OCI-LY7 (cell line): ENCODE measurements around the gene HRCT1. TPM values are rescaled to one million over a fixed set of nuclear protein-coding genes. Genes with fewer than 3 reads are reported as not detected.

ENCODE experiments used
- BruUV-seq: library from RNA; stranded (reverse); fragments of 400-500 nt; replicated peaks from 2 replicates; lab custom pipeline; 2021; lab: Mats Ljungman, UMichigan
- CTCF ChIA-PET: fragments of 300-600 bp; sonication (Branson Sonifier 250); formaldehyde crosslinking; loops from one replicate; lab custom pipeline; 2022; ENCODE audit warnings: antibody characterized with exemption; ENCODE audit not compliant: unreplicated experiment; lab: Charles Lee
- POLR2A ChIA-PET: fragments of 300-600 bp; sonication (Branson Sonifier 250); formaldehyde crosslinking; loops from one replicate; lab custom pipeline; 2022; ENCODE audit warnings: antibody characterized with exemption; lab: Charles Lee
- DNase-seq: peaks from one replicate; pipeline ENCODE4 v3.0.0-alpha.2; 2015; ENCODE audit warnings: low spot score
- H2AFZ ChIP-seq: fragments of 200-600 bp; sonication (generic), shearing (Covaris generic); 2 replicates; pipeline ENCODE4 v1.6.1; 2014; ENCODE audit warnings: mild to moderate bottlenecking, antibody characterized with exemption, low read length, moderate library complexity
- H3K27ac ChIP-seq: fragments of 200-600 bp; sonication (generic); 2 replicates; pipeline ENCODE4 v1.5.1; 2014; ENCODE audit warnings: mixed run types, low read depth, mild to moderate bottlenecking, moderate library complexity, low read length, inconsistent platforms; ENCODE audit not compliant: poor library complexity, severe bottlenecking
- H3K36me3 ChIP-seq: fragments of 200-600 bp; sonication (generic); 2 replicates; pipeline ENCODE4 v1.6.1; 2014; ENCODE audit warnings: mild to moderate bottlenecking, antibody characterized with exemption, low read length, moderate library complexity, mixed read lengths; ENCODE audit not compliant: insufficient read depth
- H3K4me1 ChIP-seq: fragments of 200-600 bp; sonication (generic); 2 replicates; pipeline ENCODE4 v1.5.1; 2014; ENCODE audit warnings: mild to moderate bottlenecking, low read length; ENCODE audit not compliant: insufficient read depth, poor library complexity, severe bottlenecking
- H3K4me2 ChIP-seq: fragments of 200-600 bp; sonication (generic); 2 replicates; pipeline ENCODE4 v1.6.1; 2014; ENCODE audit warnings: mild to moderate bottlenecking, low read length
- H3K4me3 ChIP-seq: fragments of 200-600 bp; sonication (generic); 2 replicates; pipeline ENCODE4 v1.5.1; 2014; ENCODE audit warnings: mild to moderate bottlenecking, low read depth, low read length; ENCODE audit not compliant: poor library complexity, severe bottlenecking
- H3K79me2 ChIP-seq: fragments of 200-600 bp; sonication (generic); 2 replicates; pipeline ENCODE4 v1.6.1; 2016; ENCODE audit warnings: low read depth, mild to moderate bottlenecking, low read length, moderate library complexity, mixed read lengths; ENCODE audit not compliant: insufficient read depth
- H3K9me2 ChIP-seq: fragments of 200-600 bp; sonication (generic); 2 replicates; pipeline ENCODE4 v1.6.1; 2016; ENCODE audit warnings: mild to moderate bottlenecking, low read length, mixed read lengths; ENCODE audit not compliant: insufficient read depth
- H3K9me3 ChIP-seq: fragments of 200-600 bp; sonication (generic); 2 replicates; pipeline ENCODE4 v1.6.1; 2014; ENCODE audit warnings: mild to moderate bottlenecking, mixed run types, low read length, mixed read lengths
- H4K20me1 ChIP-seq: fragments of 200-600 bp; sonication (generic); 2 replicates; pipeline ENCODE4 v1.6.1; 2014; ENCODE audit warnings: mild to moderate bottlenecking, antibody characterized with exemption, low read length, moderate library complexity, mixed read lengths; ENCODE audit not compliant: insufficient read depth
- EZH2phosphoT487 ChIP-seq: fragments of 200-600 bp; sonication (generic); IDR thresholded peaks from 2 replicates; pipeline ENCODE4 v1.6.1; 2018; ENCODE audit warnings: low read depth, borderline replicate concordance, mild to moderate bottlenecking, mixed run types, antibody characterized with exemption, low read length, moderate library complexity, mixed read lengths
- intact Hi-C: fragments of 100-400 bp; cut with micrococcal nuclease; formaldehyde crosslinking; loops from one replicate; pipeline ENCODE4 v1.10.0; 2022; ENCODE audit not compliant: unreplicated experiment
- total RNA-seq, 2 experiments: library from RNA; depleted of rRNA in 1 of 2; stranded (reverse); fragments of >200 nt in 1 of 2; shearing (Covaris generic) in 1 of 2; gene quantifications; 2 replicates each; pipeline ENCODE4 v1.2.3, GENCODE V29; 2014 to 2022
- TF ChIP-seq, protein P1 (sequence below): fragments of 200-600 bp; sonication (generic); conservative IDR thresholded peaks from 2 replicates; pipeline ENCODE4 v1.5.1; 2014; ENCODE audit warnings: mild to moderate bottlenecking, antibody characterized with exemption, low read length, moderate library complexity, mixed read lengths

The HRCT1 gene
- total RNA-seq, 2 experiments from 2014 or later = not detected

- no peaks in the 10 kb centered on the region for H4K20me1 ChIP-seq
- peaks cover 8% of the 10 kb centered on the region for H3K4me1 ChIP-seq
- ChIA-PET CTCF (no interaction called here), POLR2A (no interaction called here)
- H3K4me3 ChIP-seq = no peak overlapping the region
- H3K79me2 ChIP-seq = no peaks in the 10 kb centered on the region
- no peaks in the 10 kb centered on the region for H3K9me2 ChIP-seq
- H3K36me3 ChIP-seq = no peaks in the 10 kb centered on the region
- no peak for DNase-seq
- no peak overlapping the region for H3K4me2 ChIP-seq
- H2AFZ ChIP-seq = no peak overlapping the region
- no peaks in the 10 kb centered on the region for H3K9me3 ChIP-seq
- intact Hi-C loops = no loop called here
- BruUV-seq = no TSS peak
- H3K27ac ChIP-seq = no peak overlapping the region
- TF ChIP-seq EZH2phosphoT487 = no peak
- TF ChIP-seq, protein P1, sequence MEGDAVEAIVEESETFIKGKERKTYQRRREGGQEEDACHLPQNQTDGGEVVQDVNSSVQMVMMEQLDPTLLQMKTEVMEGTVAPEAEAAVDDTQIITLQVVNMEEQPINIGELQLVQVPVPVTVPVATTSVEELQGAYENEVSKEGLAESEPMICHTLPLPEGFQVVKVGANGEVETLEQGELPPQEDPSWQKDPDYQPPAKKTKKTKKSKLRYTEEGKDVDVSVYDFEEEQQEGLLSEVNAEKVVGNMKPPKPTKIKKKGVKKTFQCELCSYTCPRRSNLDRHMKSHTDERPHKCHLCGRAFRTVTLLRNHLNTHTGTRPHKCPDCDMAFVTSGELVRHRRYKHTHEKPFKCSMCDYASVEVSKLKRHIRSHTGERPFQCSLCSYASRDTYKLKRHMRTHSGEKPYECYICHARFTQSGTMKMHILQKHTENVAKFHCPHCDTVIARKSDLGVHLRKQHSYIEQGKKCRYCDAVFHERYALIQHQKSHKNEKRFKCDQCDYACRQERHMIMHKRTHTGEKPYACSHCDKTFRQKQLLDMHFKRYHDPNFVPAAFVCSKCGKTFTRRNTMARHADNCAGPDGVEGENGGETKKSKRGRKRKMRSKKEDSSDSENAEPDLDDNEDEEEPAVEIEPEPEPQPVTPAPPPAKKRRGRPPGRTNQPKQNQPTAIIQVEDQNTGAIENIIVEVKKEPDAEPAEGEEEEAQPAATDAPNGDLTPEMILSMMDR = no peak
Observed at GRCh38 chr9:35906923-35907699, 1.1 kb downstream of the HRCT1 start.

GRCh38 chr9:35907711-35908503 lies 1.9 kb downstream of the HRCT1 start:
- DNase-seq = no peak
- Histone ChIP-seq H2AFZ (no peak overlapping the region), H3K4me2 (no peak overlapping the region), H3K4me3 (no peak overlapping the region), H3K79me2 (no peaks in the 10 kb centered on the region), H4K20me1 (no peaks in the 10 kb centered on the region), H3K4me1 (peaks cover 8% of the 10 kb centered on the region), H3K36me3 (no peaks in the 10 kb centered on the region), H3K9me2 (no peaks in the 10 kb centered on the region), H3K9me3 (no peaks in the 10 kb centered on the region), H3K27ac (no peak overlapping the region)
- ChIA-PET CTCF (no interaction called here), POLR2A (no interaction called here)
- intact Hi-C loops = no loop called here
- BruUV-seq = no TSS peak
- TF ChIP-seq, protein P1 = no peak
- TF ChIP-seq EZH2phosphoT487 = no peak
